GM18519 (cell line): Measurements from ENCODE around the gene PIR.
A peak's percentile ranks its signal among the peaks of the same experiment; 100 is the strongest.

Source experiments
- ATAC-seq: cut with Tn5 transposase; IDR thresholded peaks from one replicate; pipeline ENCODE4 v1.9.1; 2021; ENCODE audit warnings: mild to moderate bottlenecking, moderate library complexity; ENCODE audit not compliant: unreplicated experiment, low FRiP score

PIR gene

GRCh38 chrX:15495801-15496200 is 2.7 kb upstream of the PIR start:
- no peak for ATAC-seq

GRCh38 chrX:15492469-15492868 is 664 bp downstream of the PIR start:
- ATAC-seq, result no peak

- ATAC-seq, result no peak
Observed at GRCh38 chrX:15483891-15484290, 9.2 kb downstream of the PIR start.

- no peak for ATAC-seq
Observed at GRCh38 chrX:15475486-15475885, 17.6 kb downstream of the PIR start.

GRCh38 chrX:15475021-15475420 is 18.1 kb downstream of the PIR start:
- ATAC-seq, result no peak

GRCh38 chrX:15474028-15474427 is 19.1 kb downstream of the PIR start:
- no peak for ATAC-seq

GRCh38 chrX:15472531-15472930 is 20.6 kb downstream of the PIR start:
- no peak for ATAC-seq

GRCh38 chrX:15471028-15471427 is 22.1 kb downstream of the PIR start:
- ATAC-seq, result no peak

GRCh38 chrX:15469613-15470012 is 23.5 kb downstream of the PIR start:
- no peak for ATAC-seq

GRCh38 chrX:15468036-15468435 is 25.1 kb downstream of the PIR start:
- ATAC-seq, result no peak

GRCh38 chrX:15465896-15466651 is 27.1 kb downstream of the PIR start:
- ATAC-seq, result no peak

- peak; percentile 74 for ATAC-seq
Observed at GRCh38 chrX:15465347-15465746, 27.8 kb downstream of the PIR start.

GRCh38 chrX:15464704-15465103 is 28.4 kb downstream of the PIR start:
- ATAC-seq, result no peak

- no peak for ATAC-seq
Observed at GRCh38 chrX:15451913-15452312, 41.2 kb downstream of the PIR start.

GRCh38 chrX:15448010-15448639 is 45.0 kb downstream of the PIR start:
- ATAC-seq, result no peak

GRCh38 chrX:15441464-15441863 is 51.7 kb downstream of the PIR start:
- no peak for ATAC-seq

- peak; percentile 81 for ATAC-seq
Observed at GRCh38 chrX:15438332-15438731, 54.8 kb downstream of the PIR start.

GRCh38 chrX:15437724-15438123 is 55.4 kb downstream of the PIR start:
- no peak for ATAC-seq

- no peak for ATAC-seq
Observed at GRCh38 chrX:15435836-15436619, 57.1 kb downstream of the PIR start.

- ATAC-seq, result no peak
Observed at GRCh38 chrX:15434205-15434604, 58.9 kb downstream of the PIR start.

GRCh38 chrX:15430584-15430983 is 62.5 kb downstream of the PIR start:
- no peak for ATAC-seq
